Neural progenitor cell (in vitro differentiated cells): ENCODE measurements around the gene AFF1.

Experiments used
- EZH2 ChIP-seq: fragments of 200-600 bp; sonication (generic); IDR thresholded peaks from 2 replicates; pipeline ENCODE4 v1.6.1; 2017; ENCODE audit warnings: antibody characterized with exemption, mild to moderate bottlenecking, moderate library complexity
- EZH2phosphoT487 ChIP-seq: fragments of 200-600 bp; sonication (generic); IDR thresholded peaks from 2 replicates; pipeline ENCODE4 v1.6.1; 2017; ENCODE audit warnings: antibody characterized with exemption
- TF ChIP-seq, protein P1 (sequence below): fragments of 200-600 bp; sonication (generic); IDR thresholded peaks from 2 replicates; pipeline ENCODE4 v1.5.1; 2017; ENCODE audit warnings: antibody characterized with exemption, mild to moderate bottlenecking

DNA sequence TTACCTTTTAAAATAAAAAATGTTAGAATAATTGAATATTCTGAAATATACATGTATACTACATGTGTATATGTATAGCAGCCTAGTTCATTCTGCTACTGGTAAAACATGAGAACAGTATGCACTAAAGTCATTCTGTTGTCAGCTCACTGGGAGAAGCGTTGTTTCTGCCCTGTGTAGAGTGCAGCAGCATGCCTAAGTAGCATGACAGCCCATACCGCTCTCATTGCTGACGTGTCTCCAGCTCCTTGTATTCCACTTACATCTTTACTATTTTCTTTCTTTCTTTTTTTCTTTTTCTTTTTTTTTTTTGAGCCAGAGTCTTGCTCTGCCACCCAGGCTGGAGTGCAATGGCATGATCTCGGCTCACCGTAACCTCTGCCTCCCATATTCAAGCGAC lies 194.9 kb downstream of the AFF1 start:
- TF ChIP-seq, protein P1, sequence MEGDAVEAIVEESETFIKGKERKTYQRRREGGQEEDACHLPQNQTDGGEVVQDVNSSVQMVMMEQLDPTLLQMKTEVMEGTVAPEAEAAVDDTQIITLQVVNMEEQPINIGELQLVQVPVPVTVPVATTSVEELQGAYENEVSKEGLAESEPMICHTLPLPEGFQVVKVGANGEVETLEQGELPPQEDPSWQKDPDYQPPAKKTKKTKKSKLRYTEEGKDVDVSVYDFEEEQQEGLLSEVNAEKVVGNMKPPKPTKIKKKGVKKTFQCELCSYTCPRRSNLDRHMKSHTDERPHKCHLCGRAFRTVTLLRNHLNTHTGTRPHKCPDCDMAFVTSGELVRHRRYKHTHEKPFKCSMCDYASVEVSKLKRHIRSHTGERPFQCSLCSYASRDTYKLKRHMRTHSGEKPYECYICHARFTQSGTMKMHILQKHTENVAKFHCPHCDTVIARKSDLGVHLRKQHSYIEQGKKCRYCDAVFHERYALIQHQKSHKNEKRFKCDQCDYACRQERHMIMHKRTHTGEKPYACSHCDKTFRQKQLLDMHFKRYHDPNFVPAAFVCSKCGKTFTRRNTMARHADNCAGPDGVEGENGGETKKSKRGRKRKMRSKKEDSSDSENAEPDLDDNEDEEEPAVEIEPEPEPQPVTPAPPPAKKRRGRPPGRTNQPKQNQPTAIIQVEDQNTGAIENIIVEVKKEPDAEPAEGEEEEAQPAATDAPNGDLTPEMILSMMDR: no peak
- TF ChIP-seq EZH2: no peak
- TF ChIP-seq EZH2phosphoT487: no peak
